A673 (cell line): ENCODE measurements around the gene MMS22L. TPM values are rescaled to one million over a fixed set of nuclear protein-coding genes. Genes with fewer than 3 reads are reported as not detected.

Experiments used
- BruUV-seq: library from RNA; stranded (reverse); fragments of 400-500 nt; replicated peaks from 2 replicates; lab custom pipeline; 2021; lab: Mats Ljungman, UMichigan
- CTCF ChIA-PET: fragments of 300-600 bp; sonication (Branson Sonifier 250); formaldehyde crosslinking; loops from one replicate; lab custom pipeline; 2022; ENCODE audit warnings: antibody characterized with exemption; lab: Charles Lee
- POLR2A ChIA-PET: fragments of 300-600 bp; sonication (Branson Sonifier 250); formaldehyde crosslinking; loops from one replicate; lab custom pipeline; 2022; ENCODE audit warnings: antibody characterized with exemption; ENCODE audit not compliant: low non-redundant PET; lab: Charles Lee
- DNase-seq: peaks from one replicate; pipeline ENCODE4 v3.0.0-alpha.2; 2015; ENCODE audit warnings: low spot score
- H3K27ac ChIP-seq: fragments of 200-600 bp; sonication (generic); 2 replicates; pipeline ENCODE4 v1.5.1; 2016; ENCODE audit warnings: mixed run types, low read depth, mild to moderate bottlenecking, mixed read lengths, antibody characterized with exemption, low read length; ENCODE audit not compliant: poor library complexity, severe bottlenecking
- H3K27me3 ChIP-seq: fragments of 200-600 bp; sonication (generic); replicated peaks from 2 replicates; pipeline ENCODE4 v1.6.1; 2017; ENCODE audit warnings: mixed run types, low read depth, mild to moderate bottlenecking, mixed read lengths, antibody characterized with exemption, low read length; ENCODE audit not compliant: insufficient read depth, poor library complexity
- H3K36me3 ChIP-seq: fragments of 200-600 bp; sonication (generic); 2 replicates; pipeline ENCODE4 v1.6.1; 2016; ENCODE audit warnings: mixed run types, mild to moderate bottlenecking, mixed read lengths, antibody characterized with exemption, low read length; ENCODE audit not compliant: insufficient read depth, poor library complexity, severe bottlenecking
- H3K4me1 ChIP-seq: fragments of 200-600 bp; sonication (generic); 2 replicates; pipeline ENCODE4 v1.6.1; 2017; ENCODE audit warnings: mixed run types, mild to moderate bottlenecking, mixed read lengths, antibody characterized with exemption, low read length; ENCODE audit not compliant: insufficient read depth, poor library complexity, severe bottlenecking
- H3K4me3 ChIP-seq: fragments of 200-600 bp; sonication (generic); 2 replicates; pipeline ENCODE4 v1.5.1; 2016; ENCODE audit warnings: low read depth, mixed run types, mild to moderate bottlenecking, mixed read lengths, low read length; ENCODE audit not compliant: poor library complexity, severe bottlenecking
- H3K9me3 ChIP-seq: fragments of 200-600 bp; sonication (generic); 2 replicates; pipeline ENCODE4 v1.6.1; 2016; ENCODE audit warnings: mixed run types, low read depth, mild to moderate bottlenecking, mixed read lengths, antibody characterized with exemption, low read length; ENCODE audit not compliant: poor library complexity, severe bottlenecking
- EZH2 ChIP-seq: fragments of 200-600 bp; sonication (generic); IDR thresholded peaks from 2 replicates; pipeline ENCODE4 v1.6.1; 2017; ENCODE audit warnings: borderline replicate concordance, low read depth, mild to moderate bottlenecking, mixed read lengths, antibody characterized with exemption, low read length; ENCODE audit not compliant: poor library complexity, severe bottlenecking
- intact Hi-C: fragments of 100-400 bp; cut with micrococcal nuclease; formaldehyde crosslinking; loops from one replicate; pipeline ENCODE4 v1.10.0; 2022; ENCODE audit not compliant: unreplicated experiment
- total RNA-seq: library from RNA; stranded (reverse); gene quantifications from 2 replicates; pipeline ENCODE4 v1.2.3, GENCODE V29; 2021
- TF ChIP-seq, protein P1 (sequence below): fragments of 300-800, 200-600 bp; sonication (generic); conservative IDR thresholded peaks from 2 replicates; pipeline ENCODE4 v1.5.1; 2017; ENCODE audit warnings: low read depth, mild to moderate bottlenecking, antibody characterized with exemption, low read length, moderate library complexity, mixed read lengths

MMS22L gene
- total RNA-seq, 1 experiment from 2014 or later = 59.2 TPM

DNA sequence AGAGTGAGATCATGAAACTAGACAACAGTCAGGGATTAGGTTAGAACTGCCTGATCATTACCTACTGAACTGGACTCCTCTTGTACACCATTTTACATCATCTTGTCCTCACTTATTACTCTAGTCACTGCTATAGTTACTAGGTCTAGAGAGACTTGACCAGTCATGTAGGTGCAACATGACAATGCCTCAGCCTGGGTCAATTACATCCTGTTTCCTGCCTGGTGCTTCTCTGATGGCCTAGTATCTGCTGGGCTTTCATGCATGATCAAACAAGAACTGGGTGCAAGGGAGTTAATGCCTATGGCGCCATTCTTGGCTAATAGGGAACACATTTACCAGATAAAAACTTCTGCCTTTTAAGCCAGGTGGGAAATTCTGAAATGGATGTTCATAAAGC lies 39.2 kb upstream of the MMS22L start:
- BruUV-seq = no TSS peak
- no peaks in the 10 kb centered on the region for H3K9me3 ChIP-seq
- TF ChIP-seq EZH2 = no peak
- TF ChIP-seq, protein P1, sequence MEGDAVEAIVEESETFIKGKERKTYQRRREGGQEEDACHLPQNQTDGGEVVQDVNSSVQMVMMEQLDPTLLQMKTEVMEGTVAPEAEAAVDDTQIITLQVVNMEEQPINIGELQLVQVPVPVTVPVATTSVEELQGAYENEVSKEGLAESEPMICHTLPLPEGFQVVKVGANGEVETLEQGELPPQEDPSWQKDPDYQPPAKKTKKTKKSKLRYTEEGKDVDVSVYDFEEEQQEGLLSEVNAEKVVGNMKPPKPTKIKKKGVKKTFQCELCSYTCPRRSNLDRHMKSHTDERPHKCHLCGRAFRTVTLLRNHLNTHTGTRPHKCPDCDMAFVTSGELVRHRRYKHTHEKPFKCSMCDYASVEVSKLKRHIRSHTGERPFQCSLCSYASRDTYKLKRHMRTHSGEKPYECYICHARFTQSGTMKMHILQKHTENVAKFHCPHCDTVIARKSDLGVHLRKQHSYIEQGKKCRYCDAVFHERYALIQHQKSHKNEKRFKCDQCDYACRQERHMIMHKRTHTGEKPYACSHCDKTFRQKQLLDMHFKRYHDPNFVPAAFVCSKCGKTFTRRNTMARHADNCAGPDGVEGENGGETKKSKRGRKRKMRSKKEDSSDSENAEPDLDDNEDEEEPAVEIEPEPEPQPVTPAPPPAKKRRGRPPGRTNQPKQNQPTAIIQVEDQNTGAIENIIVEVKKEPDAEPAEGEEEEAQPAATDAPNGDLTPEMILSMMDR = no peak
- CTCF ChIA-PET = no interaction called here
- H3K36me3 ChIP-seq = no peaks in the 10 kb centered on the region
- H3K4me1 ChIP-seq = no peaks in the 10 kb centered on the region
- DNase-seq = no peak
- no peak overlapping the region for H3K4me3 ChIP-seq
- intact Hi-C loops = no loop called here
- POLR2A ChIA-PET = no interaction called here
- no peaks in the 10 kb centered on the region for H3K27me3 ChIP-seq
- H3K27ac ChIP-seq = no peak overlapping the region

DNA sequence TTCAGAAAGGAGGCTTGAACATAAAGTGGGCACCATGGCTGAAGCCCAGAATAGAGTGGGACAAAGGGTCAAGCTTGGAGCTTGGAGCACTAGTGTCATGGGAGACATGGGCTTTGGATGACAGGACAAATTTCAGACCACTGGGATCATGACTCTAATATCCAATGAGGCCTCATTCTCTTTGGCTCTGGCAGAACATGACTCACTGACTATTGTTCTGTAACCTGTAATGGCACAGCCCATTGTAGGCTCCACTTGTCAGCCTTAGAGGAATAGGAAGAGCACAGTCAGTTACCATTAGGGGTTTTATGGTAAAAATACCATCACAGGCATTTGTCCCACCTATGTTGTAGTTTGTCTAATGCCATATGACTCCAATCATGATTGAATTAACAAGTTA lies 34.0 kb upstream of the MMS22L start:
- no peaks in the 10 kb centered on the region for H3K9me3 ChIP-seq
- ChIA-PET POLR2A (no interaction called here), CTCF (no interaction called here)
- no peaks in the 10 kb centered on the region for H3K27me3 ChIP-seq
- no TSS peak for BruUV-seq
- H3K4me1 ChIP-seq = no peaks in the 10 kb centered on the region
- no peak overlapping the region for H3K4me3 ChIP-seq
- TF ChIP-seq, protein P1 = no peak
- no peak for TF ChIP-seq EZH2
- no peak overlapping the region for H3K27ac ChIP-seq
- no peak for DNase-seq
- no peaks in the 10 kb centered on the region for H3K36me3 ChIP-seq
- intact Hi-C loops = no loop called here

DNA sequence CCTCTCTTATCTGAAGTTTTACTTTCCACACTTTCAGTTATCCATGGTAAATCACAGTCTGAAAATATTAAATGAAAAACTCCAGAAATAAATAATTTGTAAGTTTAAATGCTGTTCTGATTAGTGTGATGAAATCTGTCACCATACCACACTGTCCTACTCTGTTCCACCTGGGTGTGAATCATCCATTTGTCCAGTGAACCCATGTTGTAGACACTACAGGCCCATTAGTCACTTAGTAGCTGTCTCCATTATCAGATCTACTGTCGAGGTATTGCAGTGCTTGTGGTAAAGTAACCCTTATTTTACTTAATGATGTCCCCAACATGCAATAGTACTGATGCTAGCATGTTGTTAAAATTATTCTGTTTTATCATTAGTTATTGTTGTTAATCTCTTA lies 29.2 kb upstream of the MMS22L start:
- no TSS peak for BruUV-seq
- TF ChIP-seq EZH2 = no peak
- TF ChIP-seq, protein P1 = no peak
- H3K4me3 ChIP-seq = no peak overlapping the region
- H3K9me3 ChIP-seq = no peaks in the 10 kb centered on the region
- intact Hi-C loops = no loop called here
- CTCF ChIA-PET = no interaction called here
- no peaks in the 10 kb centered on the region for H3K27me3 ChIP-seq
- H3K4me1 ChIP-seq = peaks cover under 1% of the 10 kb centered on the region
- POLR2A ChIA-PET = interaction anchor here (0.6 kb wide), 1 partner anchor 128 kb away, joined by 3 read pairs; no protein-coding TSS in a partner anchor
- no peaks in the 10 kb centered on the region for H3K36me3 ChIP-seq
- DNase-seq = no peak
- no peak overlapping the region for H3K27ac ChIP-seq
